HepG2 (cell line): ENCODE measurements around the gene SETD1A. TPM values are rescaled to one million over a fixed set of nuclear protein-coding genes. Genes with fewer than 3 reads are reported as not detected.
A peak's percentile ranks its signal among the peaks of the same experiment; 100 is the strongest.

Experiments used
- ATAC-seq: fragments of 200-7000 bp; cut with Tn5 transposase; 3 replicates; pipeline ENCODE4 v1.9.1; 2020; ENCODE audit warnings: mild to moderate bottlenecking, moderate library complexity
- BruUV-seq: library from RNA; stranded (reverse); fragments of 400-500 nt; replicated peaks from 2 replicates; lab custom pipeline; 2021; lab: Mats Ljungman, UMichigan
- CTCF ChIA-PET: fragments of 300-600 bp; formaldehyde crosslinking; extraction: SDS; loops from one replicate; lab custom pipeline; 2021; ENCODE audit warnings: low total read pairs, inconsistent platforms, low intra/inter-chr PET ratio; lab: Yijun Ruan, JAX
- POLR2A ChIA-PET: fragments of 350-600 bp; sonication (Branson Sonifier 250); formaldehyde crosslinking; loops from one replicate; lab custom pipeline; 2020; ENCODE audit warnings: antibody characterized with exemption, inconsistent platforms; lab: Yijun Ruan, JAX
- DNase-seq: peaks from one replicate; pipeline ENCODE4 v3.0.0-alpha.2; 2015; ENCODE audit warnings: low spot score
- FAIRE-seq: peaks from 3 replicates; lab custom pipeline; 2011; peaks lifted over from hg19 to GRCh38; lab: Jason Lieb, UNC
- H2AFZ ChIP-seq: one replicate; pipeline ENCODE4 v1.6.1; 2011; ENCODE audit warnings: low read length, inconsistent platforms
- H3K27ac ChIP-seq: fragments of 300-600 bp; 3 replicates; pipeline ENCODE4 v1.8.0; 2011; ENCODE audit warnings: mixed run types, mild to moderate bottlenecking, mixed read lengths, low read length, inconsistent platforms; ENCODE audit not compliant: insufficient read depth; ENCODE audit errors: extremely low read length
- H3K27me3 ChIP-seq, 2 experiments: fragments of 200-600 bp in 1 of 2; 2 replicates in 1 of 2; 3 replicates in 1 of 2; pipeline versions ENCODE4 v1.6.0 to v1.8.0; 2011; ENCODE audit warnings: low read length in 2 of 2, mild to moderate bottlenecking in 2 of 2, moderate library complexity in 2 of 2, inconsistent platforms in 1 of 2; ENCODE audit not compliant: insufficient read depth in 2 of 2, control insufficient read depth in 1 of 2
- H3K36me3 ChIP-seq, 2 experiments: fragments of 200-600 bp in 1 of 2; replicated peaks in 1 of 2; 2 replicates in 1 of 2; 3 replicates in 1 of 2; pipeline versions ENCODE4 v1.5.1 to v1.8.0; 2011; ENCODE audit warnings: low read length in 2 of 2, inconsistent platforms in 1 of 2; ENCODE audit not compliant: insufficient read depth in 2 of 2, control insufficient read depth in 1 of 2
- H3K4me1 ChIP-seq: 2 replicates; pipeline ENCODE4 v1.5.1; 2012; ENCODE audit warnings: low read length, inconsistent platforms; ENCODE audit not compliant: insufficient read depth
- H3K4me2 ChIP-seq: 2 replicates; pipeline ENCODE4 v1.6.0; 2011; ENCODE audit warnings: low read depth, low read length, inconsistent platforms
- H3K4me3 ChIP-seq, 3 experiments: fragments of 200-600 bp in 1 of 3; sonication (generic), shearing (Covaris generic) in 1 of 3; replicated peaks in 1 of 3; 2 replicates each; pipeline ENCODE4 v1.5.1; 2011 to 2016; ENCODE audit warnings: low read length in 3 of 3, inconsistent platforms in 2 of 3, low read depth in 2 of 3, mild to moderate bottlenecking in 2 of 3, control low read depth in 1 of 3, mixed read lengths in 1 of 3; ENCODE audit not compliant: insufficient read depth in 1 of 3
- H3K79me2 ChIP-seq: one replicate; pipeline ENCODE4 v1.6.1; 2011; ENCODE audit warnings: low read length, inconsistent platforms; ENCODE audit not compliant: insufficient read depth
- H3K9ac ChIP-seq: 2 replicates; pipeline ENCODE4 v1.6.0; 2011; ENCODE audit warnings: mild to moderate bottlenecking, low read depth, low read length, inconsistent platforms; ENCODE audit not compliant: insufficient read depth
- H3K9me3 ChIP-seq: 2 replicates; pipeline ENCODE4 v1.5.1; 2012; ENCODE audit warnings: mild to moderate bottlenecking, low read length
- H4K20me1 ChIP-seq: 2 replicates; pipeline ENCODE4 v1.6.0; 2011; ENCODE audit warnings: inconsistent platforms, mild to moderate bottlenecking, low read length, moderate library complexity; ENCODE audit not compliant: insufficient read depth
- AGO2 ChIP-seq: fragments of 200-400 bp; formaldehyde crosslinking; optimal IDR thresholded peaks from 2 replicates; pipeline ENCODE3; 2017; ENCODE audit warnings: mild to moderate bottlenecking, low read depth, low read length, moderate library complexity
- CCDC6 ChIP-seq: sonication (generic); formaldehyde crosslinking; IDR thresholded peaks from 2 replicates; pipeline ENCODE4 v1.8.1; 2022; ENCODE audit warnings: mild to moderate bottlenecking, missing genetic modification reagents, moderate library complexity
- MAFF ChIP-seq: IDR thresholded peaks from 2 replicates; pipeline ENCODE4 v1.6.1; 2011; ENCODE audit warnings: low read depth, low read length, improper control_type of control experiment
- SMC3 ChIP-seq: IDR thresholded peaks from 2 replicates; pipeline ENCODE4 v1.6.1; 2011; ENCODE audit warnings: low read length, improper control_type of control experiment
- STAG1 ChIP-seq: sonication (generic); formaldehyde crosslinking; IDR thresholded peaks from 2 replicates; pipeline ENCODE4 v1.4.0; 2020; ENCODE audit warnings: missing genetic modification reagents
- WGBS: methylation state at CpG from one replicate; pipeline ENCODE4 v1.1.6; 2017; ENCODE audit warnings: low lambda C conversion rate; 5-methylcytosine and 5-hydroxymethylcytosine counted together
- in situ Hi-C: cut with HindIII; loops from 2 replicates; pipeline ENCODE4 v1.10.0; 2017; ENCODE audit warnings: low pct_unique_long_range_greater_than_20kb; ENCODE audit not compliant: extremely low pct_ligation_motif_present
- intact Hi-C: fragments of 100-400 bp; cut with micrococcal nuclease; formaldehyde crosslinking; loops from one replicate; pipeline ENCODE4 v1.10.0; 2022; ENCODE audit not compliant: unreplicated experiment
- polyA plus RNA-seq, 8 experiments: library from polyadenylated mRNA; depleted of rRNA in 3 of 8; stranded (reverse) in 7 of 8; unstranded in 1 of 8; fragments of >200 nt; fragmentation: Illumina TruSeq in 4 of 8; extraction: Trizol in 4 of 8; gene quantifications; 2 replicates each; pipeline versions ENCODE4 v1.2.1 to v1.2.3, GENCODE V29; 2011 to 2016; ENCODE audit warnings: low read depth in 4 of 8, missing spikeins in 1 of 8, mixed read lengths in 1 of 8; ENCODE audit not compliant: insufficient read depth in 1 of 8
- total RNA-seq, 5 experiments: library from RNA; depleted of rRNA; stranded (reverse); fragments of >200 nt; fragmentation: Illumina TruSeq; extraction: Trizol; gene quantifications; 2 replicates each; pipeline ENCODE4 v1.2.3, GENCODE V29; 2016; ENCODE audit warnings: low read depth in 1 of 5
- TF ChIP-seq, protein P1 (sequence below): sonication (generic); formaldehyde crosslinking; IDR thresholded peaks from 2 replicates; pipeline ENCODE4 v1.4.0; 2020; ENCODE audit warnings: missing genetic modification reagents
- TF ChIP-seq, protein P2 (sequence below): sonication (generic); formaldehyde crosslinking; IDR thresholded peaks from 2 replicates; pipeline ENCODE4 v1.8.1; 2022; ENCODE audit warnings: low read depth, mild to moderate bottlenecking, missing genetic modification reagents

SETD1A gene
- total and polyA plus RNA-seq, 2 of the 13 experiments (the other 11 are each of a cell fraction or from before 2014, with no cell fraction given) = 3.8 to 5.6 TPM

DNA sequence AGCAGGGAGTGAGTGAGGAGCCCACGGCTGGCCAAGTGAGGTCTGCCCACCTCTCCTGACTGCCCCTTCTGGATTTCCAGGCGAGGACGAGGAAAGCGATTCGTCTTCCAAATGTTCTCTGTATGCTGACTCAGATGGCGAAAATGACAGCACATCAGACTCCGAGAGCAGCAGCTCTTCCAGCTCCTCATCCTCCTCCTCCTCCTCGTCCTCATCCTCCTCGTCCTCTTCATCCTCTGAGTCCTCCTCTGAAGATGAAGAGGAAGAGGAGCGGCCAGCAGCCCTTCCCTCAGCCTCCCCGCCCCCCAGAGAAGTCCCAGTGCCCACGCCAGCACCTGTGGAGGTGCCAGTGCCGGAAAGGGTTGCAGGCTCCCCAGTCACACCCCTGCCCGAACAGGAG, 13.7 kb downstream of the SETD1A start:
- TF ChIP-seq CCDC6 (CRISPR knock-in tag) = no peak
- 0 out of 2 replicates have a peak, but pooled peaks have one; percentile 5 for TF ChIP-seq MAFF
- TF ChIP-seq, all 625 proteins: peak for 1
- Histone ChIP-seq H3K36me3 (peaks cover 56 to 82% of the 10 kb centered on the region in 2 experiments), H3K27me3 (no peaks in the 10 kb centered on the region), H3K9ac (no peak overlapping the region), H2AFZ (no peak overlapping the region), H4K20me1 (no peaks in the 10 kb centered on the region; the same call in 1 of the 2 replicates), H3K27ac (no peak overlapping the region), H3K4me1 (no peaks in the 10 kb centered on the region), H3K9me3 (no peaks in the 10 kb centered on the region), H3K4me2 (no peak overlapping the region), H3K79me2 (no peaks in the 10 kb centered on the region), H3K4me3 (no peak overlapping the region)
- FAIRE-seq (no peak), DNase-seq (no peak), ATAC-seq (no peak)
- POLR2A ChIA-PET = interaction anchor here (1.0 kb wide), 1 partner anchor 21 kb away, joined by 3 read pairs; no protein-coding TSS in a partner anchor
- WGBS = 97% methylated on average over 14 of the region's 14 CpGs
- in situ Hi-C loops = no loop called here
- intact Hi-C loops = no loop called here
- no TSS peak for BruUV-seq
- CTCF ChIA-PET = no interaction called here

DNA sequence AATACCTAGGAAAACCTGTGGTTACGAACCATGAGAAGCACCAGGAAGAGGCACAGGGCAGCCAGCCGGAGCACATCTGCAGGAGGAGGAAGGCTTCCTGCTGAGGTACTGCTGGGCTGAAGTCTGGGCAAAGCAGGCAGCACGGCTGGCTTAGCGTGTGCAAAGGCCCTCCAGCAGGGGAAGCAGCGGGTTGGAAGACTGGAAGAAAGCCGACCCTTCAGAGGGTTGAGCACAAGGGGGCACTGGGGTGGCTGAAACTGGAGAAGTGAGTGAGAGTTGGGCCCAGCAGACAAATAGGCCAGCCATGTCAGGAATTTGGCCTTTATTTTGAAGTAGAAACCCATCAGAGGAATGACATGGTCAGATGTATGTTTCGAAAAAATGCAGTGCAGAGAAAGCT, 15.3 kb downstream of the SETD1A start:
- no peak overlapping the region for H3K4me3 ChIP-seq
- H3K4me1 ChIP-seq = no peaks in the 10 kb centered on the region
- ATAC-seq (peak; percentile 64), FAIRE-seq (no peak), DNase-seq (peak; percentile 38)
- H3K27me3 ChIP-seq = no peaks in the 10 kb centered on the region
- H3K9ac ChIP-seq = no peak overlapping the region
- 0 out of 2 replicates have a peak, but pooled peaks have one; percentile 5 for TF ChIP-seq SMC3
- TF ChIP-seq, protein P1, sequence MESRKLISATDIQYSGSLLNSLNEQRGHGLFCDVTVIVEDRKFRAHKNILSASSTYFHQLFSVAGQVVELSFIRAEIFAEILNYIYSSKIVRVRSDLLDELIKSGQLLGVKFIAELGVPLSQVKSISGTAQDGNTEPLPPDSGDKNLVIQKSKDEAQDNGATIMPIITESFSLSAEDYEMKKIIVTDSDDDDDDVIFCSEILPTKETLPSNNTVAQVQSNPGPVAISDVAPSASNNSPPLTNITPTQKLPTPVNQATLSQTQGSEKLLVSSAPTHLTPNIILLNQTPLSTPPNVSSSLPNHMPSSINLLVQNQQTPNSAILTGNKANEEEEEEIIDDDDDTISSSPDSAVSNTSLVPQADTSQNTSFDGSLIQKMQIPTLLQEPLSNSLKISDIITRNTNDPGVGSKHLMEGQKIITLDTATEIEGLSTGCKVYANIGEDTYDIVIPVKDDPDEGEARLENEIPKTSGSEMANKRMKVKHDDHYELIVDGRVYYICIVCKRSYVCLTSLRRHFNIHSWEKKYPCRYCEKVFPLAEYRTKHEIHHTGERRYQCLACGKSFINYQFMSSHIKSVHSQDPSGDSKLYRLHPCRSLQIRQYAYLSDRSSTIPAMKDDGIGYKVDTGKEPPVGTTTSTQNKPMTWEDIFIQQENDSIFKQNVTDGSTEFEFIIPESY (CRISPR knock-in tag) = peak; percentile 89
- peak; percentile 25; the same call in 1 of the 2 replicates for TF ChIP-seq STAG1 (CRISPR knock-in tag)
- TF ChIP-seq AGO2 = peak; percentile 30
- TF ChIP-seq, protein P2, sequence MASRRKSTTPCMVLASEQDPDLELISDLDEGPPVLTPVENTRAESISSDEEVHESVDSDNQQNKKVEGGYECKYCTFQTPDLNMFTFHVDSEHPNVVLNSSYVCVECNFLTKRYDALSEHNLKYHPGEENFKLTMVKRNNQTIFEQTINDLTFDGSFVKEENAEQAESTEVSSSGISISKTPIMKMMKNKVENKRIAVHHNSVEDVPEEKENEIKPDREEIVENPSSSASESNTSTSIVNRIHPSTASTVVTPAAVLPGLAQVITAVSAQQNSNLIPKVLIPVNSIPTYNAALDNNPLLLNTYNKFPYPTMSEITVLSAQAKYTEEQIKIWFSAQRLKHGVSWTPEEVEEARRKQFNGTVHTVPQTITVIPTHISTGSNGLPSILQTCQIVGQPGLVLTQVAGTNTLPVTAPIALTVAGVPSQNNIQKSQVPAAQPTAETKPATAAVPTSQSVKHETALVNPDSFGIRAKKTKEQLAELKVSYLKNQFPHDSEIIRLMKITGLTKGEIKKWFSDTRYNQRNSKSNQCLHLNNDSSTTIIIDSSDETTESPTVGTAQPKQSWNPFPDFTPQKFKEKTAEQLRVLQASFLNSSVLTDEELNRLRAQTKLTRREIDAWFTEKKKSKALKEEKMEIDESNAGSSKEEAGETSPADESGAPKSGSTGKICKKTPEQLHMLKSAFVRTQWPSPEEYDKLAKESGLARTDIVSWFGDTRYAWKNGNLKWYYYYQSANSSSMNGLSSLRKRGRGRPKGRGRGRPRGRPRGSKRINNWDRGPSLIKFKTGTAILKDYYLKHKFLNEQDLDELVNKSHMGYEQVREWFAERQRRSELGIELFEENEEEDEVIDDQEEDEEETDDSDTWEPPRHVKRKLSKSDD (CRISPR knock-in tag) = no peak
- POLR2A ChIA-PET = interaction anchor here (1.2 kb wide), 1 partner anchor 14 kb away, joined by 3 read pairs; no protein-coding TSS in a partner anchor
- no peak overlapping the region for H3K27ac ChIP-seq
- no peaks in the 10 kb centered on the region for H3K9me3 ChIP-seq
- 91% methylated on average over 7 of the region's 7 CpGs for WGBS
- no peaks in the 10 kb centered on the region for H3K79me2 ChIP-seq
- BruUV-seq = no TSS peak
- no peak overlapping the region for H3K4me2 ChIP-seq
- intact Hi-C loops = no loop called here
- no peaks in the 10 kb centered on the region; the same call in 1 of the 2 replicates for H4K20me1 ChIP-seq
- CTCF ChIA-PET = no interaction called here
- H2AFZ ChIP-seq = no peak overlapping the region
- in situ Hi-C loops = no loop called here
- H3K36me3 ChIP-seq = peaks cover 61 to 83% of the 10 kb centered on the region in 2 experiments
